ENCODE data around the gene ALKBH4. TPM values are rescaled to one million over a fixed set of nuclear protein-coding genes. Genes with fewer than 3 reads are reported as not detected.
"Not testable (repeated sequence)": the region's sequence is repeated elsewhere in the genome, so short reads cannot be mapped to it uniquely, and the experiment has no call there.

Gene ALKBH4
- total RNA-seq, 2 experiments from 2014 or later, result 2.9 to 3.5 TPM

- H3K36me3 Mint-ChIP-seq (ENCODE audit: low read depth); H3K4me3 ChIP-seq (ENCODE audit: low read length); H3K9me3 Mint-ChIP-seq; ATAC-seq (ENCODE audit: poor library complexity); H3K36me3 ChIP-seq (ENCODE audit: insufficient read depth, low read length); H3K4me1 Mint-ChIP-seq (ENCODE audit: low read depth); H3K9me3 ChIP-seq (ENCODE audit: control insufficient read depth in 1 of 2, insufficient read depth in 1 of 2, low read length in 2 of 2); H3K27ac ChIP-seq (ENCODE audit: low read depth in 1 of 2, low read length in 2 of 2); H3K4me3 Mint-ChIP-seq; H3K27ac Mint-ChIP-seq; DNase-seq; CTCF ChIA-PET; H3K27me3 ChIP-seq (ENCODE audit: control insufficient read depth in 1 of 2, insufficient read depth in 2 of 2, low read length in 2 of 2); H3K27me3 Mint-ChIP-seq; intact Hi-C loops (cut with DNase I, micrococcal nuclease); H3K4me1 ChIP-seq (ENCODE audit: insufficient read depth, low read length); POLR2A ChIA-PET: not testable (repeated sequence)
Measured at GRCh38 chr7:102505298-102506185, 40.9 kb upstream of the ALKBH4 start.

- H3K36me3 Mint-ChIP-seq (ENCODE audit: low read depth); POLR2A ChIA-PET; H3K4me3 ChIP-seq (ENCODE audit: low read length); H3K27ac ChIP-seq (ENCODE audit: low read depth in 1 of 2, low read length in 2 of 2); H3K4me3 Mint-ChIP-seq; H3K36me3 ChIP-seq (ENCODE audit: insufficient read depth, low read length); H3K27ac Mint-ChIP-seq; ATAC-seq (ENCODE audit: poor library complexity); H3K27me3 ChIP-seq (ENCODE audit: control insufficient read depth in 1 of 2, insufficient read depth in 2 of 2, low read length in 2 of 2); H3K27me3 Mint-ChIP-seq; CTCF ChIA-PET; H3K9me3 ChIP-seq (ENCODE audit: control insufficient read depth in 1 of 2, insufficient read depth in 1 of 2, low read length in 2 of 2); H3K4me1 Mint-ChIP-seq (ENCODE audit: low read depth); H3K4me1 ChIP-seq (ENCODE audit: insufficient read depth, low read length); H3K9me3 Mint-ChIP-seq; intact Hi-C loops (cut with DNase I, micrococcal nuclease); DNase-seq: not testable (repeated sequence)
Measured at GRCh38 chr7:102503141-102503540, 38.5 kb upstream of the ALKBH4 start.

GRCh38 chr7:102498321-102498720 lies 33.7 kb upstream of the ALKBH4 start:
- H3K36me3 Mint-ChIP-seq (ENCODE audit: low read depth); H3K4me3 ChIP-seq (ENCODE audit: low read length); H3K27me3 ChIP-seq (ENCODE audit: control insufficient read depth in 1 of 2, insufficient read depth in 2 of 2, low read length in 2 of 2); H3K4me3 Mint-ChIP-seq; H3K9me3 ChIP-seq (ENCODE audit: control insufficient read depth in 1 of 2, insufficient read depth in 1 of 2, low read length in 2 of 2); DNase-seq; H3K4me1 Mint-ChIP-seq (ENCODE audit: low read depth); H3K36me3 ChIP-seq (ENCODE audit: insufficient read depth, low read length); H3K9me3 Mint-ChIP-seq; intact Hi-C loops (cut with DNase I, micrococcal nuclease); CTCF ChIA-PET; H3K27me3 Mint-ChIP-seq; H3K27ac ChIP-seq (ENCODE audit: low read depth in 1 of 2, low read length in 2 of 2); H3K27ac Mint-ChIP-seq; ATAC-seq (ENCODE audit: poor library complexity); POLR2A ChIA-PET; H3K4me1 ChIP-seq (ENCODE audit: insufficient read depth, low read length): not testable (repeated sequence)

- H3K27me3 ChIP-seq (ENCODE audit: control insufficient read depth in 1 of 2, insufficient read depth in 2 of 2, low read length in 2 of 2); H3K27ac Mint-ChIP-seq; POLR2A ChIA-PET; H3K9me3 ChIP-seq (ENCODE audit: control insufficient read depth in 1 of 2, insufficient read depth in 1 of 2, low read length in 2 of 2); H3K4me3 Mint-ChIP-seq; DNase-seq; ATAC-seq (ENCODE audit: poor library complexity); H3K4me1 Mint-ChIP-seq (ENCODE audit: low read depth); H3K36me3 ChIP-seq (ENCODE audit: insufficient read depth, low read length); intact Hi-C loops (cut with DNase I, micrococcal nuclease); H3K4me1 ChIP-seq (ENCODE audit: insufficient read depth, low read length); H3K27ac ChIP-seq (ENCODE audit: low read depth in 1 of 2, low read length in 2 of 2); H3K9me3 Mint-ChIP-seq; H3K27me3 Mint-ChIP-seq; CTCF ChIA-PET; H3K36me3 Mint-ChIP-seq (ENCODE audit: low read depth); H3K4me3 ChIP-seq (ENCODE audit: low read length): not testable (repeated sequence)
Measured at GRCh38 chr7:102497308-102497707, 32.6 kb upstream of the ALKBH4 start.

- H3K27ac Mint-ChIP-seq; H3K4me1 Mint-ChIP-seq (ENCODE audit: low read depth); H3K9me3 Mint-ChIP-seq; H3K9me3 ChIP-seq (ENCODE audit: control insufficient read depth in 1 of 2, insufficient read depth in 1 of 2, low read length in 2 of 2); H3K4me3 ChIP-seq (ENCODE audit: low read length); H3K36me3 Mint-ChIP-seq (ENCODE audit: low read depth); ATAC-seq (ENCODE audit: poor library complexity); intact Hi-C loops (cut with DNase I, micrococcal nuclease); POLR2A ChIA-PET; H3K4me1 ChIP-seq (ENCODE audit: insufficient read depth, low read length); H3K36me3 ChIP-seq (ENCODE audit: insufficient read depth, low read length); CTCF ChIA-PET; H3K27me3 Mint-ChIP-seq; H3K27ac ChIP-seq (ENCODE audit: low read depth in 1 of 2, low read length in 2 of 2); H3K4me3 Mint-ChIP-seq; H3K27me3 ChIP-seq (ENCODE audit: control insufficient read depth in 1 of 2, insufficient read depth in 2 of 2, low read length in 2 of 2): not testable (repeated sequence)
- DNase-seq, result peak in 1 of 14 experiments; percentile 0
Measured at GRCh38 chr7:102496861-102497260, 32.2 kb upstream of the ALKBH4 start.

- H3K4me1 Mint-ChIP-seq (ENCODE audit: low read depth), result not testable (repeated sequence)
Measured at GRCh38 chr7:102494473-102495149, 29.9 kb upstream of the ALKBH4 start.

GRCh38 chr7:102494026-102494425 lies 29.4 kb upstream of the ALKBH4 start:
- H3K27ac ChIP-seq (ENCODE audit: low read depth in 1 of 2, low read length in 2 of 2); intact Hi-C loops (cut with DNase I, micrococcal nuclease); POLR2A ChIA-PET; H3K4me3 Mint-ChIP-seq; H3K4me1 Mint-ChIP-seq (ENCODE audit: low read depth); H3K9me3 Mint-ChIP-seq; CTCF ChIA-PET; H3K27me3 ChIP-seq (ENCODE audit: control insufficient read depth in 1 of 2, insufficient read depth in 2 of 2, low read length in 2 of 2); H3K9me3 ChIP-seq (ENCODE audit: control insufficient read depth in 1 of 2, insufficient read depth in 1 of 2, low read length in 2 of 2); H3K4me1 ChIP-seq (ENCODE audit: insufficient read depth, low read length); H3K27me3 Mint-ChIP-seq; H3K36me3 Mint-ChIP-seq (ENCODE audit: low read depth); H3K27ac Mint-ChIP-seq; H3K36me3 ChIP-seq (ENCODE audit: insufficient read depth, low read length): not testable (repeated sequence)
- peak overlapping the region; percentile 41 for H3K4me3 ChIP-seq (ENCODE audit: low read length)
- ATAC-seq (ENCODE audit: poor library complexity), result peak; percentile 6
- peak in 1 of 14 experiments; percentile 71 for DNase-seq

More at GRCh38 chr7:102494473-102495149, 29.9 kb upstream of the ALKBH4 start:
- H3K9me3 ChIP-seq (ENCODE audit: control insufficient read depth in 1 of 2, insufficient read depth in 1 of 2, low read length in 2 of 2); H3K9me3 Mint-ChIP-seq; CTCF ChIA-PET; intact Hi-C loops (cut with DNase I, micrococcal nuclease); POLR2A ChIA-PET; H3K36me3 ChIP-seq (ENCODE audit: insufficient read depth, low read length); H3K27ac Mint-ChIP-seq; H3K27ac ChIP-seq (ENCODE audit: low read depth in 1 of 2, low read length in 2 of 2); DNase-seq; H3K4me1 ChIP-seq (ENCODE audit: insufficient read depth, low read length); H3K4me3 ChIP-seq (ENCODE audit: low read length); H3K27me3 ChIP-seq (ENCODE audit: control insufficient read depth in 1 of 2, insufficient read depth in 2 of 2, low read length in 2 of 2); H3K36me3 Mint-ChIP-seq (ENCODE audit: low read depth); H3K4me3 Mint-ChIP-seq; H3K27me3 Mint-ChIP-seq: not testable (repeated sequence)
- ATAC-seq (ENCODE audit: poor library complexity), result peak; percentile 70

All from CD4-positive, alpha-beta T cell (primary cell).